Epithelial cell of esophagus (primary cell): Measurements from ENCODE around the gene FGD2.
A peak's percentile ranks its signal among the peaks of the same experiment; 100 is the strongest.
"Not testable (repeated sequence)": the region's sequence is repeated elsewhere in the genome, so short reads cannot be mapped to it uniquely, and the experiment has no call there.

ENCODE experiments used
- DNase-seq: peaks from one replicate; pipeline ENCODE4 v3.0.0; 2010; ENCODE audit warnings: low read depth
- H3K4me3 ChIP-seq: 2 replicates; pipeline ENCODE4 v1.5.1; 2011; ENCODE audit warnings: mild to moderate bottlenecking, low read length, control low read depth
- CTCF ChIP-seq: IDR thresholded peaks from 2 replicates; pipeline ENCODE4 v1.5.1; 2011; ENCODE audit warnings: low read depth, mild to moderate bottlenecking, low read length, control low read depth, inconsistent platforms; ENCODE audit not compliant: insufficient read depth; ENCODE audit errors: missing control alignments

The FGD2 gene

DNA sequence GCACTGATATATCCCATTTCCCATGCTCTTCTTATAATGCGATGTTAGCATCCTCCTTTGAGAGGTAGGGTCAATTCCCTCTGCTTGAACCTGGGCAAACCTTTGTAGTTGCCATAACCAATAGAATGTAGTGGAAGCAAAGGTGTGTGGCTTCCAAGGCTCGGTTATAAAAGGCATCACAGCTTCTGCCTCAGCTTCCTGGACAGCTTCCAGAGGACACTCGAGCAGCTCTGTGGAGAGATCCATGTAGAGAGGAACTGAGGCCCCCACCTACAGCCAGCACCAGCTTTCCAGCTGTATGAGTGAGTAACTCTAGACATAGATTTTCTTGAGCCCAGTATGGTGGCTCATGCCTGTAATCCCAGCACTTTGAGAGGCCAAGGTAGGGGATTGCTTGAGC lies 36.7 kb downstream of the FGD2 start:
- TF ChIP-seq CTCF = no peak
- H3K4me3 ChIP-seq = no peak overlapping the region

DNA sequence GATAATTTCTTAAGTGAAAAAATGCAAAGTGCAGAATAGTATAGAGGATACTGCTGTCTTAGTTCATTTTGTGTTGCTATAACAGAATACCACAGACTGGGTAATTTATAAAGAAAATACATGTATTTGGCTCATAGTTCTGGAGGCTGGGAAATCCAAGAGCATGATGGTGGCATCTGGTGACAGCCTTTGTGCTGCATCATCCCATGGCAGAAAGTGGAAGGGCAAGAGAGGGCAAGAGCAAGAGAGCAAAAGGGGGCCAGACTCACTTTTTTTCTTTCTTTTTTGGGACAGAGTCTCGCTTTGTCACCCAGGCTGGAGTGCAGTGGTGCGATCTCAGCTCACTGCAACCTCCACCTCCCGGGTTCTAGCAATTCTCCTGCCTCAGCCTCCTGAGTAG lies 37.6 kb downstream of the FGD2 start:
- not testable (repeated sequence) for H3K4me3 ChIP-seq, DNase-seq

More for the DNA sequence above, 36.7 kb downstream of the FGD2 start:
- no peak for DNase-seq

- H3K4me3 ChIP-seq = no peak overlapping the region
- TF ChIP-seq CTCF = no peak
These were observed 41.9 kb downstream of the FGD2 start for GRCh38 chr6:37047346-37047688.

DNA sequence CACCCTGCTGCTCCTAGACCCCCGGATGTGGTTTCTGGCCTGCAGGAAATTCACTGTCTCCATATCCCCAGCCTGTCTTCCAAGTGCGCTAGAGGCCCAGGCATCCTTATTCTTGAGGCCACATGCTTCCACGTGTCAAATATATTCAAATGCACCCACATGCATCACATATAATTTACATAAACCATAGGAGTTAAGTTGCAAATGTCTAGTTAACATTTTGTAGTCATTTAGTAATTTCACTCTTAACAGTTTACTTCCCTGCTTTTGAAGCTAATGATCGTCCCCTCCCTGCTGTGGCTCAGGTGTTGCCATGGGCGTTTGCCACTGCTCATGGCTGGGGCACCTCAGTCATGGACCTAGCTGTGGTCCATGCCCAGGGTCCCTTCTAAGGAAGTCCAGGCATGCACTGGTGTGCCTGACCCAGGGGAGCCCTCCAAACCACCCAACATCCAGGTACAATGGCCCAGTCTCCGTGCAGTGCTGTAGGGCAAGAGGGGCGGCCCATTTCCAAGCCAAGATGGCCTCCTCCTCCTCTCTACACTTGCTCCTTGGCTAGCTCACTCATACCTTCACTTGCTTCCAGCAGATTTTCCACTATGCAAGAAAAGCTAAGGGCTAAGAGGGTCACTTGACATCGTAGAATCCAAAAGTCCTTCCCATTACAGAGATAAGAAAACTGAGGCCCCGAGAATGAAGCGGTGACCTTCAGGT lies 42.4 kb downstream of the FGD2 start:
- no peak for TF ChIP-seq CTCF
- no peak for DNase-seq
- no peak overlapping the region for H3K4me3 ChIP-seq

More at GRCh38 chr6:37047346-37047688, 41.9 kb downstream of the FGD2 start:
- DNase-seq = no peak

DNA sequence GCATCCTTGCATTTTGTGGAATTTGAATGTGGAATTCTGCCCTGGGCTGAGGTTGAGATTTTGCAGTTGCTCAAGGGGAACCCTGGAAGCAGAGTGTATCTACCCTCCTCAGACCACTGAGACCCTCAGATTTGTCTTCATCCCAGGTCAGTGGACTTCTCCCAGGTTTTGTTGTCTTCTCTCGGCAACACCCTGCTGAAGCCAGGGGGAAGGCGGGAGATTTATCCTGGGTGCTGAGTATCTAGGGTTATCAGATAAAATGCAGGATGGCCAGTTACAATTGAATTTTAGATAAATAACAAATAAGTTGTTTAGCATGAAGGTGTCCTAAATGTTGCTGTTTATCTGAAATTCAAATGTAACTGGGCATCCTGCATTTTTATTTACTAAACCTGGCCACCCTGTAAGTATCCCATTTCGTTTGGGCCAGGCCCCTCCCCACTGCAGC lies 43.0 kb downstream of the FGD2 start:
- TF ChIP-seq CTCF = no peak
- H3K4me3 ChIP-seq = no peak overlapping the region
- DNase-seq = no peak

GRCh38 chr6:37048851-37049757 lies 43.6 kb downstream of the FGD2 start:
- no peak overlapping the region for H3K4me3 ChIP-seq
- peak; percentile 95 for DNase-seq
- no peak for TF ChIP-seq CTCF

- TF ChIP-seq CTCF = no peak
- DNase-seq = no peak
- no peak overlapping the region for H3K4me3 ChIP-seq
These were observed 44.2 kb downstream of the FGD2 start for GRCh38 chr6:37049758-37050044.
